Uterus (tissue), 2 donors: ENCODE measurements around the gene ABCB10.
"Not testable (repeated sequence)": the region's sequence is repeated elsewhere in the genome, so short reads cannot be mapped to it uniquely, and the experiment has no call there.

ENCODE experiments used
- POLR2A ChIP-seq, 2 donors: fragments of 450-650 bp; IDR thresholded peaks; one replicate each; pipeline ENCODE4 v1.6.1; 2016; ENCODE audit warnings: antibody characterized with exemption in 2 of 2, mild to moderate bottlenecking in 1 of 2, moderate library complexity in 1 of 2
- TF ChIP-seq, protein P1 (sequence below), 4 experiments: fragments of 200-600 bp in 2 of 4; fragments of 450-650 bp in 2 of 4; sonication (generic) in 2 of 4; IDR thresholded peaks; one replicate each; pipeline ENCODE4 v1.5.1; 2016 to 2019; ENCODE audit warnings: antibody characterized with exemption in 4 of 4, mild to moderate bottlenecking in 2 of 4, moderate library complexity in 1 of 4

DNA sequence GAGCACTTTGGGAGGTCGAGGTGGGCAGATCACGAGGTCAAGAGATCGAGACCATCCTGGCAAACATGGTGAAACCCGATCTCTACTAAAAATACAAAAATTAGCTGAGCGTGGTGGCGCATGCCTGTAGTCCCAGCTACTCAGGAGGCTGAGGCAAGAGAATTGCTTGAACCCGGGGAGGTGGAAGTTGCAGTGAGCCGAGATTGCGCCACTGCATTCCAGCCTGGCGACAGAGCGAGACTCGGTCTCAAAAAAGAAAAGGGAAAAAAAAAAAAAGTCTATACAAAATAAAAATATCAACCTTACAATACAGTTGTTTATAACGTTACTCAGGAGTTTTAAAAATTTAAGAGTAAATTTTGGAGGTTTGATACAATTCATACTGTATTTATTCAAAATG, 82.6 kb downstream of the ABCB10 start:
- TF ChIP-seq, protein P1, sequence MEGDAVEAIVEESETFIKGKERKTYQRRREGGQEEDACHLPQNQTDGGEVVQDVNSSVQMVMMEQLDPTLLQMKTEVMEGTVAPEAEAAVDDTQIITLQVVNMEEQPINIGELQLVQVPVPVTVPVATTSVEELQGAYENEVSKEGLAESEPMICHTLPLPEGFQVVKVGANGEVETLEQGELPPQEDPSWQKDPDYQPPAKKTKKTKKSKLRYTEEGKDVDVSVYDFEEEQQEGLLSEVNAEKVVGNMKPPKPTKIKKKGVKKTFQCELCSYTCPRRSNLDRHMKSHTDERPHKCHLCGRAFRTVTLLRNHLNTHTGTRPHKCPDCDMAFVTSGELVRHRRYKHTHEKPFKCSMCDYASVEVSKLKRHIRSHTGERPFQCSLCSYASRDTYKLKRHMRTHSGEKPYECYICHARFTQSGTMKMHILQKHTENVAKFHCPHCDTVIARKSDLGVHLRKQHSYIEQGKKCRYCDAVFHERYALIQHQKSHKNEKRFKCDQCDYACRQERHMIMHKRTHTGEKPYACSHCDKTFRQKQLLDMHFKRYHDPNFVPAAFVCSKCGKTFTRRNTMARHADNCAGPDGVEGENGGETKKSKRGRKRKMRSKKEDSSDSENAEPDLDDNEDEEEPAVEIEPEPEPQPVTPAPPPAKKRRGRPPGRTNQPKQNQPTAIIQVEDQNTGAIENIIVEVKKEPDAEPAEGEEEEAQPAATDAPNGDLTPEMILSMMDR (IDR thresholded peaks at IDR 0.05): not testable (repeated sequence)
- not testable (repeated sequence) for TF ChIP-seq POLR2A (IDR thresholded peaks at IDR 0.05)
